ENCODE data around the gene CD9.

CD9 gene

DNA sequence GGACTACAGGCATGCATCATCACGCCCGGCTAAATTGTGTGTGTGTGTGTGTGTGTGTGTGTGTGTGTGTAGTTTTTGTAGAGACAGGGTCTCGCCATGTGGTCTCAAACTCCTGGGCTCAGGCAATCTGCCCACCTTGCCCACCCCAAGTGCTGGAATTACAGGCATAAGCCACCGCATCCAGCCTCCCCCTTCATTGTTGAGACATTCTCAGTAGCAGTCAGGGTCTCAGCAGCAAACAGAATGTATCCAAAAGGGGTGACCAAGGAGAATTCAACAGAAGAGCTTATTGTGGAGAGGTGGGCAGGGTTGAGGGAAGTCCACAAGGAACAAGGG lies 73.0 kb downstream of the CD9 start:
- in situ Hi-C loops (cut with MboI; ENCODE audit: low sequenced_read_pairs): no loop called here

DNA sequence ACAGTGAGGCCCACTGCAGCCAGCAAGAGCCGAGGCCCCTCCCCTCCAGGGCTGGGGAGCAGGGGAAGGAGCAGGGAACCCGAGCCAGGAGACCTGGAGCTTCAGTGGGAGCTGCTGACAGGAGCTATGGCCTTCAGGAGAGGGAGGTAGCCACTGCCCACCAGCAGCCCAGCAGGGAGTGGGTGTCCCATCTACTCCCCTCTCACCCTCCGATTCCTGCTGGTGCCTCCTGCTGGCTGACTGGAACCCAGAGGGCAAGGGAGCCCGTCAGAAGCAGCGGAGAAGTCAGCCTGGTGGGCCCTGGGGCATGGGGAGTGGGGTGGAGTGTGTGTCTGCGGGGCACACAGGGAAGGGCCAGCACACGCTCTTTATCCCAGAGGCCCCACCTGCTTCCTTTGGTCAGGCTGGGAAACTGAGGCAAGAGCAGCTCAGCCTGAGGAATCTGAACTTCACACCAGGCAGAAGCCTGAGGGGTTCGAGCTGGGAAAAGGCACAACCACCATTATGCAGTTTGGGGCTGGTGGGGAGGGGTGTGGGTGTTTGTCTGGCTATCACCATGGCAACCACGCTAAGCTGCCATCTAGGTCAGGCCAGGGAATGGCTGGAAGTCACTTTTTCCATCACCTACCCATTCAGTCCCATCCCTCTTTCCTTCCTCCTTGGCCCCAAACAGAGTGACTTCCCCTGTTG lies 73.5 kb downstream of the CD9 start:
- in situ Hi-C loops (cut with MboI; ENCODE audit: low sequenced_read_pairs): no loop called here

- in situ Hi-C loops (cut with MboI; ENCODE audit: low sequenced_read_pairs): loop anchor here (5.0 kb wide), 1 partner anchor 212 kb away; no protein-coding TSS in a partner anchor
These were observed 74.3 kb downstream of the CD9 start for GRCh38 chr12:6274231-6275221.

- in situ Hi-C loops (cut with MboI; ENCODE audit: low sequenced_read_pairs): loop anchor here (5.0 kb wide), 1 partner anchor 214 kb away; no protein-coding TSS in a partner anchor
These were observed 76.0 kb downstream of the CD9 start for GRCh38 chr12:6275928-6276887.

DNA sequence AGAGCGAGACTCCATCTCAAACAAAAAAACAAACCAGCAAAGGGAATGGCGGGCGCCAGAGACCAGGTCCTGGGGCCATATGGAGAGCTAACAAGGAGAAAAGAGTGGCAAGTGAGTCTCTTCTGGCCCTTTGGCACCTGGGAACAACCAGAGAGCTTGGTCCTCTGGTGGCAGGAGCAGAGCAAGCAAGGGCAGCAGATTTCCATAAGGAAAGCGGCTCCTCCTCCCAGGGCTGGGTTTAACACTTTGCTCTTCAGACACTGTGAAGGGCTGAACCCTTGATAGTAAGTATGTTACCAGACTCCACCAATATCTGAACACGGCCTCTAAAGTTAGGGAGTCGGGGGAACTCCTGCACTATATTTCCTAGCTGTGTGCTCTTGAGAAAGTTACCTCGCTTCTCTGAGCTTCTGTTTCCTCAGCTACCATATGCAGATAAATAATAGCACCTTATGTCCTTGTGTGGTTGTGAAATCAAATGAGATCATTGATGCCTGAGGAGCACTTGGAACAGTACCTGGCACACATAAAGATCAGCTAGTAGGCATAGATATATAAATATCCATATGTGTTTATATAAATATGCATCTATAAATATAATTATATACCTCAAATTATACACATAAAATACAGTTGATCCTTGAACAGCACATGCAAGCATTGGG lies 76.9 kb downstream of the CD9 start:
- in situ Hi-C loops (cut with MboI; ENCODE audit: low sequenced_read_pairs): loop anchor here (5.0 kb wide), 1 partner anchor 215 kb away; no protein-coding TSS in a partner anchor

DNA sequence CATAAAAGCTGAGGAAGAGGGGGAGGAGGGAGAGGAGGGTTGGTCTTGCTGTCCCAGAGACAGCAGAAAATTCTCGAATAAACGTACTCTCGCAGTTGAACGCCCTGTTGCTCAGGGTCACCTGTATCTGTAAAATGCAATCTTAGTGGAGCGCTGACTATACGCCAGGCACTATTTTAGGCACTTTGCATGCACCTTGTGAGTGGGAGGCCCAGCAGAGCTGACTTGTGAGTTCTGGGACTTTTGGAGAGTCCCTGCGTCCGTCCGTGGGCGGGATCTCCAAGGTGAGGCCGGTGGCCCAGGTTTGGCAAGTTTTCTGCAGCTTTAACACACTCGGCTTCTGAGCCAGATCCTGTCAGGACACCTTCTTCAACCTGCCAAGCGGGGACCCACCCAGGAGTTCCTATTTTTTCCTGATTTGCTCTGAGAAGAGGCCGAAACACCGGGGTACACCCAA lies 77.8 kb downstream of the CD9 start:
- in situ Hi-C loops (cut with MboI; ENCODE audit: low sequenced_read_pairs): loop anchor here (5.0 kb wide), 1 partner anchor 216 kb away; no protein-coding TSS in a partner anchor

- in situ Hi-C loops (cut with MboI; ENCODE audit: low sequenced_read_pairs): loop anchor here (5.0 kb wide), 1 partner anchor 216 kb away; no protein-coding TSS in a partner anchor
These were observed 78.4 kb downstream of the CD9 start for GRCh38 chr12:6278439-6279255.

- in situ Hi-C loops (cut with MboI; ENCODE audit: low sequenced_read_pairs): loop anchor here (5.0 kb wide), 1 partner anchor 217 kb away; no protein-coding TSS in a partner anchor
These were observed 79.0 kb downstream of the CD9 start for GRCh38 chr12:6279256-6279628.

GRCh38 chr12:6279631-6280030 lies 79.4 kb downstream of the CD9 start:
- in situ Hi-C loops (cut with MboI; ENCODE audit: low sequenced_read_pairs): loop anchor here (5.0 kb wide), 1 partner anchor 217 kb away; no protein-coding TSS in a partner anchor

- in situ Hi-C loops (cut with MboI; ENCODE audit: low sequenced_read_pairs): no loop called here
These were observed 79.9 kb downstream of the CD9 start for GRCh38 chr12:6280053-6280469.

- in situ Hi-C loops (cut with MboI; ENCODE audit: low sequenced_read_pairs): no loop called here
These were observed 80.5 kb downstream of the CD9 start for GRCh38 chr12:6280672-6281071.

GRCh38 chr12:6281081-6281809 lies 81.0 kb downstream of the CD9 start:
- in situ Hi-C loops (cut with MboI; ENCODE audit: low sequenced_read_pairs): no loop called here

GRCh38 chr12:6282453-6282840 lies 82.2 kb downstream of the CD9 start:
- in situ Hi-C loops (cut with MboI; ENCODE audit: low sequenced_read_pairs): no loop called here

DNA sequence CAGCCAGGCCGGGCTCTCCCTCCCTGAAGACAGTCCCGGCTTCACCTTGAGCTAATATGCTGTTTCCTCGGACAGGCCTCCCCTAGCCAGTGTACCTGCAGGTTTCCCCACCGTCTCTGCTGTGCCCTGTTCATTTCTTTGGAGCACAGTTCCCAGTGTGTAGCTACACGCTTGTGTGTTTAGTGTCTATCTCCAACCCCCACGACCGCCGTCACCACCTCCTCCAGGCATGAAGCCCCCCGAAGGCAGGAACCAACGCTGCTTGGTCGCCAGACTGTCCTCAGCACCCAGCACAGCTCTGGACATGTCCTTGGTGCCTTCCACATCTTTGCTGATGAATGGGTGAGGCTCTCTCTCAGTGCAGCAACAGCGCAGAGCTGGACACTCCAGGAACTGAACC lies 84.1 kb downstream of the CD9 start:
- in situ Hi-C loops (cut with MboI; ENCODE audit: low sequenced_read_pairs): no loop called here

DNA sequence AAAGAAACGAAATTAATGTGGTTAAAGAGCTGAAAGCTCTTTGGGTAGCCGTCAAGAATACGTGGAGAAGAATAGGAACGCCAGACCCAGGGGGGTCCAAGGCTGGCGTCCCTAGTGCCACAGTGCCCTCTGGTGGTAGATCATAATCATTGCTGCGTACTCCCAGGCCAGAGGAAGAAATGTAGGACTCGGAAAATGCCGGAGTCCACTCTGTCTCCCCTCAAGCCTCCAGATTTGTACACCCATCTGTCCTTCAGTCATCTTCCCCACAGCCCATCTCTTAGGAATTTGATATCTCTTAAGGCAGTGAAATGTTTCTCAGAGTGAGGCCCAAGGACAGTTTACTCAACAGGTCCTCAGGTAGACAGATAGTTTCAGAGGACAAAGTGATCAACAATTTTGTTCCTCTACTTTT lies 84.9 kb downstream of the CD9 start:
- in situ Hi-C loops (cut with MboI; ENCODE audit: low sequenced_read_pairs): no loop called here

DNA sequence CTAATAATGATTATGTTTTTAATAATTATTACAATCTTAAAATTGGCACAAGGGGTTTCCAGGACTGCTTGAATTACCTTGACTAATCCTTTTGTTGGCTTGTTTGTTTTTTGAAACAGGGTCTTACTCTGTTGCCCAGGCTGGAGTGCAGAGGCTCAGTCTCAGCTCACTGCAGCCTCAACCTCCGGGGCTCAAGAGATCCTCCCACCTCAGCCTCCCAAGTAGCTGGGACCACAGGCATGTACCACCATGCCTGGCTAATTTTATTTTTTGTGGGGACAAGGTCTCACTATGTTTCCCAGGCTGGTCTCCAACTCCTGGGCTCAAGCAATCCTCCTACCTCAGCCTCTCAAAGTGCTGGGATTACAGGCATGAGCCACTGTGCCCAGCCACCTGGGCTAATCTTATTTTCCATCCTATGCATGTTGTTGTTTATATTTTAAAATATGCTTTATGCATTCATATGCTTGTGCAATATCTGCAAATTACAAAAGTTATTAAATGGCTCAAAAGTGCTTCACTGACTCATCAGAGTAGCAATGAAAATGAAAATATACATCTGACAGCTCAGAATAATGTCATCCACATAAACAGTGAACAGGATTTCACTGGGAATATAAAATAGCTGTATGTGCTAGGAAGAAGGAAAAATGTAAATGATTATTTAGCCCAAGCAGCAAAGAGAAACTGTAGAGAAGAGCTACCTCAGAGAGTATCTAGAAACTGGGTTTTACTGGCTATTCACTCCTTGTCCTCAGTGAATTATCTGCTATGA lies 85.5 kb downstream of the CD9 start:
- in situ Hi-C loops (cut with MboI; ENCODE audit: low sequenced_read_pairs): no loop called here

Data from HL-60/S4 treated with retinoic acid at 250 ng/mL for 4 days and 3 days (cell line).